ENCODE results near the gene TTN.

GRCh38 chr2:178528647-178529046 lies 278.6 kb downstream of the TTN start:
- no peak for TF ChIP-seq ZFP3 (CRISPR knock-in tag; IDR thresholded peaks at IDR 0.05)
- no peak for TF ChIP-seq ARNTL (CRISPR knock-in tag; IDR thresholded peaks at IDR 0.05; ENCODE audit: borderline replicate concordance, low read depth)
- TF ChIP-seq PATZ1 (CRISPR knock-in tag; IDR thresholded peaks at IDR 0.05; ENCODE audit: borderline replicate concordance) = no peak
- TF ChIP-seq OSR1 (CRISPR knock-in tag; IDR thresholded peaks at IDR 0.05) = no peak
- TF ChIP-seq ESRRG (CRISPR knock-in tag; IDR thresholded peaks at IDR 0.05) = no peak
- no peak for TF ChIP-seq TSHZ2 (CRISPR knock-in tag; IDR thresholded peaks at IDR 0.05)
- no peak for TF ChIP-seq ZNF70 (CRISPR knock-in tag; IDR thresholded peaks at IDR 0.05)
- TF ChIP-seq, protein P1, sequence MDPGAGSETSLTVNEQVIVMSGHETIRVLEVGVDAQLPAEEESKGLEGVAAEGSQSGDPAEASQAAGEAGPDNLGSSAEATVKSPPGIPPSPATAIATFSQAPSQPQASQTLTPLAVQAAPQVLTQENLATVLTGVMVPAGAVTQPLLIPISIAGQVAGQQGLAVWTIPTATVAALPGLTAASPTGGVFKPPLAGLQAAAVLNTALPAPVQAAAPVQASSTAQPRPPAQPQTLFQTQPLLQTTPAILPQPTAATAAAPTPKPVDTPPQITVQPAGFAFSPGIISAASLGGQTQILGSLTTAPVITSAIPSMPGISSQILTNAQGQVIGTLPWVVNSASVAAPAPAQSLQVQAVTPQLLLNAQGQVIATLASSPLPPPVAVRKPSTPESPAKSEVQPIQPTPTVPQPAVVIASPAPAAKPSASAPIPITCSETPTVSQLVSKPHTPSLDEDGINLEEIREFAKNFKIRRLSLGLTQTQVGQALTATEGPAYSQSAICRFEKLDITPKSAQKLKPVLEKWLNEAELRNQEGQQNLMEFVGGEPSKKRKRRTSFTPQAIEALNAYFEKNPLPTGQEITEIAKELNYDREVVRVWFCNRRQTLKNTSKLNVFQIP (CRISPR knock-in tag; IDR thresholded peaks at IDR 0.05; ENCODE audit: borderline replicate concordance, low read depth) = no peak
- TF ChIP-seq, protein P2, sequence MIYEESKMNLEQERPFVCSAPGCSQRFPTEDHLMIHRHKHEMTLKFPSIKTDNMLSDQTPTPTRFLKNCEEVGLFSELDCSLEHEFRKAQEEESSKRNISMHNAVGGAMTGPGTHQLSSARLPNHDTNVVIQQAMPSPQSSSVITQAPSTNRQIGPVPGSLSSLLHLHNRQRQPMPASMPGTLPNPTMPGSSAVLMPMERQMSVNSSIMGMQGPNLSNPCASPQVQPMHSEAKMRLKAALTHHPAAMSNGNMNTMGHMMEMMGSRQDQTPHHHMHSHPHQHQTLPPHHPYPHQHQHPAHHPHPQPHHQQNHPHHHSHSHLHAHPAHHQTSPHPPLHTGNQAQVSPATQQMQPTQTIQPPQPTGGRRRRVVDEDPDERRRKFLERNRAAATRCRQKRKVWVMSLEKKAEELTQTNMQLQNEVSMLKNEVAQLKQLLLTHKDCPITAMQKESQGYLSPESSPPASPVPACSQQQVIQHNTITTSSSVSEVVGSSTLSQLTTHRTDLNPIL (CRISPR knock-in tag; IDR thresholded peaks at IDR 0.05; ENCODE audit: low read depth) = no peak
- TF ChIP-seq ZC3H10 (CRISPR knock-in tag; IDR thresholded peaks at IDR 0.05) = no peak
- TF ChIP-seq CSDC2 (CRISPR knock-in tag; IDR thresholded peaks at IDR 0.05) = no peak

Measured in SK-N-SH treated with all-trans-retinoic acid at 6 μM for 48 hours (cell line).